K562 (cell line): ENCODE measurements around the gene MTHFSD. TPM values are rescaled to one million over a fixed set of nuclear protein-coding genes. Genes with fewer than 3 reads are reported as not detected.

ENCODE experiments used
- ATAC-seq: fragments of 200-7000 bp; cut with Tn5 transposase; 3 replicates; pipeline ENCODE4 v1.9.1; 2020; ENCODE audit warnings: moderate library complexity
- BruUV-seq: library from RNA; stranded (reverse); fragments of 400-500 nt; replicated peaks from 2 replicates; lab custom pipeline; 2021; lab: Mats Ljungman, UMichigan
- CTCF ChIA-PET: fragments of 300-600 bp; formaldehyde crosslinking; extraction: SDS; loops from one replicate; lab custom pipeline; 2021; ENCODE audit warnings: low intra/inter-chr PET ratio; lab: Yijun Ruan, JAX
- POLR2A ChIA-PET: fragments of 300-600, 350-650 bp; sonication (Branson Sonifier 250); formaldehyde crosslinking; extraction: SDS; loops from one replicate; lab custom pipeline; 2021; ENCODE audit warnings: antibody characterized with exemption, inconsistent platforms; lab: Yijun Ruan, JAX
- DNase-seq, 4 experiments: peaks; one replicate each; pipeline versions ENCODE4 v3.0.0 to v3.0.0-alpha.2; 2011 to 2018; ENCODE audit warnings: low spot score in 3 of 4, mixed read lengths in 3 of 4; ENCODE audit errors: extremely low read depth in 1 of 4
- FAIRE-seq: peaks from 2 replicates; lab custom pipeline; 2011; peaks lifted over from hg19 to GRCh38; lab: Jason Lieb, UNC
- H2AFZ ChIP-seq: 2 replicates; pipeline ENCODE4 v1.6.0; 2011; ENCODE audit warnings: low read depth, low read length, control low read depth, inconsistent platforms
- H3K27ac ChIP-seq: fragments of 200-600 bp; 3 replicates; pipeline ENCODE4 v1.8.0; 2011; ENCODE audit warnings: low read depth, mild to moderate bottlenecking, control low read depth, inconsistent platforms, low read length, moderate library complexity, mixed read lengths; ENCODE audit errors: extremely low read depth
- H3K27me3 ChIP-seq, 2 experiments: fragments of 300-600 bp in 1 of 2; 2 replicates in 1 of 2; 3 replicates in 1 of 2; pipeline versions ENCODE4 v1.6.0 to v1.8.0; 2011; ENCODE audit warnings: inconsistent platforms in 2 of 2, low read length in 2 of 2, mild to moderate bottlenecking in 1 of 2, mixed read lengths in 1 of 2, moderate library complexity in 1 of 2; ENCODE audit not compliant: control insufficient read depth in 2 of 2, insufficient read depth in 2 of 2
- H3K36me3 ChIP-seq: fragments of 300-600 bp; 3 replicates; pipeline ENCODE4 v1.8.0; 2011; ENCODE audit warnings: mild to moderate bottlenecking, low read length, inconsistent platforms; ENCODE audit not compliant: control insufficient read depth, insufficient read depth
- H3K4me1 ChIP-seq, 2 experiments: fragments of 200-600 bp in 1 of 2; replicated peaks in 1 of 2; 2 replicates in 1 of 2; 3 replicates in 1 of 2; pipeline versions ENCODE4 v1.5.1 to v1.8.0; 2011; ENCODE audit warnings: inconsistent platforms in 2 of 2, low read length in 2 of 2, mild to moderate bottlenecking in 1 of 2, mixed read lengths in 1 of 2, moderate library complexity in 1 of 2; ENCODE audit not compliant: control insufficient read depth in 2 of 2, insufficient read depth in 2 of 2
- H3K4me2 ChIP-seq: 2 replicates; pipeline ENCODE4 v1.6.1; 2011; ENCODE audit warnings: low read length, control low read depth, inconsistent platforms, mixed read lengths; ENCODE audit not compliant: insufficient read depth
- H3K4me3 ChIP-seq: fragments of 200-600 bp; sonication (generic), shearing (Covaris generic); 2 replicates; pipeline ENCODE4 v1.5.1; 2016; ENCODE audit warnings: control low read depth, inconsistent platforms
- H3K79me2 ChIP-seq: fragments of 200-600 bp; 3 replicates; pipeline ENCODE4 v1.8.0; 2011; ENCODE audit warnings: low read length, inconsistent platforms; ENCODE audit not compliant: control insufficient read depth, insufficient read depth
- H3K9ac ChIP-seq, 2 experiments: 2 replicates each; pipeline versions ENCODE4 v1.6.0 to v1.6.1; 2011; ENCODE audit warnings: low read depth in 2 of 2, low read length in 2 of 2, control low read depth in 1 of 2, inconsistent platforms in 1 of 2, mild to moderate bottlenecking in 1 of 2, mixed read lengths in 1 of 2; ENCODE audit not compliant: insufficient read depth in 1 of 2
- H3K9me1 ChIP-seq: one replicate; pipeline ENCODE4 v1.6.0; 2011; ENCODE audit warnings: inconsistent platforms, mild to moderate bottlenecking, low read length, moderate library complexity; ENCODE audit not compliant: control insufficient read depth, insufficient read depth
- H3K9me3 ChIP-seq: replicated peaks from 2 replicates; pipeline ENCODE4 v1.5.1; 2011; ENCODE audit warnings: low read depth, low read length, inconsistent platforms; ENCODE audit not compliant: control insufficient read depth, insufficient read depth
- H4K20me1 ChIP-seq: replicated peaks from 2 replicates; pipeline ENCODE4 v1.6.1; 2011; ENCODE audit warnings: low read length, inconsistent platforms, mixed read lengths; ENCODE audit not compliant: control insufficient read depth, insufficient read depth
- CHD1 ChIP-seq: fragments of 200-600 bp; sonication (generic); IDR thresholded peaks from one replicate; pipeline ENCODE4 v1.6.1; 2012; ENCODE audit warnings: mild to moderate bottlenecking, moderate library complexity, low read length, inconsistent platforms
- CHD4 ChIP-seq: fragments of 200-600 bp; sonication (generic); IDR thresholded peaks from 3 replicates; pipeline ENCODE4 v1.6.1; 2012; ENCODE audit warnings: low read depth, mild to moderate bottlenecking, mixed read lengths, low read length, inconsistent platforms; ENCODE audit not compliant: insufficient read depth, insufficient replicate concordance, poor library complexity, severe bottlenecking
- MBD1 ChIP-seq: fragments of 250-450 bp; sonication (Bioruptor Pico); IDR thresholded peaks from 2 replicates; pipeline ENCODE4 v1.8.0; 2022; ENCODE audit warnings: inconsistent platforms
- NR2C1 ChIP-seq, 2 experiments: fragments of 450-650 bp; IDR thresholded peaks; 2 replicates each; pipeline ENCODE4 v1.6.1; 2017; ENCODE audit warnings: mild to moderate bottlenecking in 2 of 2, antibody characterized with exemption in 1 of 2, inconsistent platforms in 1 of 2, missing compliant biosample characterization in 1 of 2, missing genetic modification characterization in 1 of 2
- NR2F6 ChIP-seq: fragments of 450-650 bp; formaldehyde crosslinking; IDR thresholded peaks from 2 replicates; pipeline ENCODE4 v1.4.0; 2020; ENCODE audit warnings: mild to moderate bottlenecking
- PBX2 ChIP-seq, 2 experiments: IDR thresholded peaks in 1 of 2; conservative IDR thresholded peaks in 1 of 2; 2 replicates each; pipeline ENCODE4 v1.6.1; 2016; ENCODE audit warnings: low read depth in 2 of 2, mild to moderate bottlenecking in 1 of 2, missing compliant biosample characterization in 1 of 2, missing genetic modification characterization in 1 of 2, moderate library complexity in 1 of 2
- WGBS: fragments of 100-300 bp; shearing (Covaris generic); methylation state at CpG from one replicate; pipeline ENCODE4 v1.1.6; 2016; ENCODE audit warnings: low coverage, mixed read lengths; ENCODE audit not compliant: insufficient coverage; ENCODE audit errors: missing lambda C conversion rate; 5-methylcytosine and 5-hydroxymethylcytosine counted together
- in situ Hi-C: fragments of 300-500 bp; cut with MboI; formaldehyde crosslinking; loops from 4 replicates; pipeline ENCODE4 v1.15.0; 2018; ENCODE audit warnings: inconsistent platforms, mixed read lengths
- intact Hi-C: fragments of 100-400 bp; cut with micrococcal nuclease; formaldehyde crosslinking; loops from 2 replicates; pipeline ENCODE4 v1.14.2; 2022
- polyA plus RNA-seq, 8 experiments: library from polyadenylated mRNA; depleted of rRNA in 4 of 8; stranded (reverse) in 5 of 8; unstranded in 3 of 8; fragments of >200 nt; fragmentation: Nextera tagmentation in 2 of 8; fragmentation: Illumina TruSeq in 1 of 8; extraction: Ambion mirVana in 2 of 8; extraction: Trizol in 1 of 8; gene quantifications; 2 replicates each; pipeline versions ENCODE4 v1.2.1 to v1.2.3, GENCODE V29; 2011 to 2014; ENCODE audit warnings: inconsistent platforms in 1 of 8, missing spikeins in 1 of 8
- total RNA-seq, 7 experiments: library from RNA; depleted of rRNA in 6 of 7; stranded (reverse); fragments of >200 nt in 6 of 7; fragmentation: Illumina TruSeq in 2 of 7; extraction: Trizol in 2 of 7; gene quantifications; 2 replicates each; pipeline versions ENCODE4 v1.2.1 to v1.2.3, GENCODE V29; 2011 to 2021; ENCODE audit warnings: low replicate concordance in 1 of 7

Gene MTHFSD
- total and polyA plus RNA-seq, 9 of the 15 experiments (the other 6 are each of a cell fraction or from before 2014, with no cell fraction given): 3.2 to 20.2 (median 12.0) TPM

- Histone ChIP-seq H3K9me1 (no peaks in the 10 kb centered on the region), H2AFZ (no peak overlapping the region), H3K9me3 (no peaks in the 10 kb centered on the region), H3K4me3 (no peak overlapping the region), H3K4me1 (peaks cover 0 to 3% of the 10 kb centered on the region in 2 experiments; a peak in 2 of 5 replicates), H3K27ac (no peak overlapping the region), H3K27me3 (peaks cover 27 to 76% of the 10 kb centered on the region in 2 experiments), H3K36me3 (no peaks in the 10 kb centered on the region), H3K4me2 (no peak overlapping the region), H3K9ac (no peak overlapping the region), H3K79me2 (no peaks in the 10 kb centered on the region), H4K20me1 (peaks cover 7% of the 10 kb centered on the region; the same call in 1 of the 2 replicates)
- POLR2A ChIA-PET: interaction anchor here (0.5 kb wide), 1 partner anchor 484 kb away, joined by 3 read pairs; no protein-coding TSS in a partner anchor
- no TSS peak for BruUV-seq
- no peak for DNase-seq
- 5% methylated on average over 44 of the region's 54 CpGs for WGBS
- CTCF ChIA-PET: no interaction called here
- TF ChIP-seq NR2F6 (CRISPR knock-in tag) (no peak), CHD4 (no peak), NR2C1 (IDR thresholded peaks at IDR 0.05) (no peak), NR2C1 (tag; IDR thresholded peaks at IDR 0.05) (no peak), CHD1 (no peak), MBD1 (CRISPR knock-in tag) (no peak), PBX2 (CRISPR knock-in tag; IDR thresholded peaks at IDR 0.05; ENCODE audit: low read depth) (no peak), PBX2 (tag; conservative IDR thresholded peaks at IDR 0.05; ENCODE audit: low read depth) (no peak)
- no peak for FAIRE-seq
- intact Hi-C loops (no loop called here), in situ Hi-C loops (no loop called here)
- no peak for ATAC-seq
These were observed 60.3 kb downstream of the MTHFSD start for GRCh38 chr16:86494565-86495356.
